Gastrocnemius medialis (tissue), 4 donors: ENCODE measurements around the gene PSMG2. TPM values are rescaled to one million over a fixed set of nuclear protein-coding genes. Genes with fewer than 3 reads are reported as not detected.
"Not testable (repeated sequence)": the region's sequence is repeated elsewhere in the genome, so short reads cannot be mapped to it uniquely, and the experiment has no call there.

ENCODE experiments used
- ATAC-seq, 2 donors: fragments of 150-250 bp; one replicate each; pipeline ENCODE4 v1.9.1; 2016
- DNase-seq, 2 donors: peaks; one replicate each; pipeline ENCODE4 v3.0.0-alpha.2; 2019
- H3K27ac ChIP-seq, 4 donors: fragments of 200-600 bp; sonication (generic); 1 replicate in 1 of 4; 2 replicates in 3 of 4; pipeline ENCODE4 v1.5.1; 2016 to 2018; ENCODE audit warnings: mild to moderate bottlenecking in 2 of 4, moderate library complexity in 1 of 4
- H3K27me3 ChIP-seq, 3 donors: fragments of 200-600 bp; sonication (generic) in 2 of 3; 1 replicate in 1 of 3; 2 replicates in 2 of 3; pipeline versions ENCODE4 v1.5.1 to v1.6.0; 2016 to 2019; ENCODE audit warnings: mild to moderate bottlenecking in 1 of 3, moderate library complexity in 1 of 3
- H3K36me3 ChIP-seq, 2 donors: fragments of 200-600 bp; sonication (generic) in 1 of 2; one replicate each; pipeline ENCODE4 v1.5.1; 2017 to 2018
- H3K4me1 ChIP-seq, 2 donors: fragments of 200-600 bp; sonication (generic) in 1 of 2; one replicate each; pipeline ENCODE4 v1.5.1; 2016 to 2017; ENCODE audit warnings: mild to moderate bottlenecking in 2 of 2
- H3K4me3 ChIP-seq, 4 donors: fragments of 200-600 bp; sonication (generic) in 3 of 4; 1 replicate in 1 of 4; 2 replicates in 3 of 4; pipeline ENCODE4 v1.5.1; 2016 to 2019; ENCODE audit warnings: mild to moderate bottlenecking in 2 of 4
- H3K9me3 ChIP-seq, 3 donors: fragments of 200-600 bp; sonication (generic) in 2 of 3; 1 replicate in 1 of 3; 2 replicates in 2 of 3; pipeline ENCODE4 v1.5.1; 2016 to 2019
- CTCF ChIP-seq, 5 experiments: fragments of 450-650 bp in 3 of 5; fragments of 200-600 bp in 2 of 5; sonication (generic) in 2 of 5; IDR thresholded peaks in 4 of 5; conservative IDR thresholded peaks in 1 of 5; 1 replicate in 4 of 5; 2 replicates in 1 of 5; pipeline ENCODE4 v1.5.1; 2016 to 2019; ENCODE audit warnings: antibody characterized with exemption in 5 of 5, mild to moderate bottlenecking in 3 of 5, moderate library complexity in 3 of 5
- POLR2A ChIP-seq, 2 donors: fragments of 450-650 bp; IDR thresholded peaks; one replicate each; pipeline ENCODE4 v1.6.1; 2017; ENCODE audit warnings: antibody characterized with exemption in 2 of 2, mild to moderate bottlenecking in 2 of 2, moderate library complexity in 2 of 2
- in situ Hi-C, 4 donors: fragments of 200-750 bp; cut with MboI; loops; one replicate each; pipeline versions ENCODE4 v1.15.0 to v1.8.0; 2017; ENCODE audit warnings: low sequenced_read_pairs in 4 of 4
- intact Hi-C: fragments of 100-400 bp; cut with DNase I; formaldehyde crosslinking; loops from one replicate; pipeline ENCODE4 v1.15.1; 2023; ENCODE audit warnings: low total_unique reads
- total RNA-seq, 4 donors: library from RNA; depleted of rRNA; stranded (reverse); fragments of >200 nt; gene quantifications; one replicate each; pipeline versions ENCODE4 v1.1.0 to v1.2.3, GENCODE V29; 2016

PSMG2 gene
- total RNA-seq, 4 donors from 2014 or later: 49.6 to 94.2 (median 63.4) TPM

- TF ChIP-seq CTCF (IDR thresholded peaks at IDR 0.05 in 4 of 5, conservative IDR thresholded peaks at IDR 0.05 in 1 of 5) (no peak), POLR2A (IDR thresholded peaks at IDR 0.05) (no peak)
- DNase-seq: no peak
Measured at GRCh38 chr18:12751503-12751884, 48.7 kb downstream of the PSMG2 start.

GRCh38 chr18:12751891-12752290, 49.0 kb downstream of the PSMG2 start:
- intact Hi-C loops (no loop called here), in situ Hi-C loops (no loop called here)
- H3K4me1 ChIP-seq: no peaks in the 10 kb centered on the region
- no peaks in the 10 kb centered on the region for H3K36me3 ChIP-seq
- H3K9me3 ChIP-seq: no peaks in the 10 kb centered on the region
- H3K27ac ChIP-seq: no peak overlapping the region
- DNase-seq: no peak
- TF ChIP-seq POLR2A (IDR thresholded peaks at IDR 0.05) (no peak), CTCF (IDR thresholded peaks at IDR 0.05 in 4 of 5, conservative IDR thresholded peaks at IDR 0.05 in 1 of 5) (no peak)
- no peak overlapping the region for H3K4me3 ChIP-seq
- H3K27me3 ChIP-seq: no peaks in the 10 kb centered on the region
- ATAC-seq: no peak

More at GRCh38 chr18:12751503-12751884, 48.7 kb downstream of the PSMG2 start:
- no peak for ATAC-seq
- Histone ChIP-seq H3K4me1 (no peaks in the 10 kb centered on the region), H3K27me3 (no peaks in the 10 kb centered on the region), H3K36me3 (no peaks in the 10 kb centered on the region), H3K9me3 (no peaks in the 10 kb centered on the region), H3K4me3 (no peak overlapping the region), H3K27ac (no peak overlapping the region)
- intact Hi-C loops: no loop called here
- in situ Hi-C loops: no loop called here

DNA sequence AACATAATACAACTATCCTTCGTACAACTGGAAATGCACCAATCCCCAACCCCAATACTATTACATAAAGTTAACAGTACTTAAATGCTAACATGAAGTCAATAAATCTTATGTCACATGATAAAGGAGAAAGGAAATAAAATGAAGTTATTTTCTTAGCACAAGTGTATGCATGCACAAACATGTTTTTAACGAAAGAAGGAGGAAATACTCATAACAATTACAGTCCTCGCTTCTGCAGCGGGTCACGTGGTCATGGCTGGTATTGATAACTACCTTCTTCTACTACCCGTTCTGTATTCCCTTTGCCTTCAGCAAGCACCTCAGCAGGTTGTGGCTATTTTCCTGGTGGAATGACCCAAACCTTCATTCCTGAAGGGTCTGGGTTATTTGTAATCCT, 51.7 kb downstream of the PSMG2 start:
- ATAC-seq: no peak
- no peak for DNase-seq
- no peaks in the 10 kb centered on the region for H3K4me1 ChIP-seq
- H3K27me3 ChIP-seq: no peaks in the 10 kb centered on the region
- no peak for TF ChIP-seq CTCF (IDR thresholded peaks at IDR 0.05 in 4 of 5, conservative IDR thresholded peaks at IDR 0.05 in 1 of 5)
- TF ChIP-seq POLR2A (IDR thresholded peaks at IDR 0.05): no peak
- no peak overlapping the region for H3K4me3 ChIP-seq
- intact Hi-C loops (no loop called here), in situ Hi-C loops (no loop called here)
- no peaks in the 10 kb centered on the region for H3K36me3 ChIP-seq
- no peak overlapping the region for H3K27ac ChIP-seq
- H3K9me3 ChIP-seq: no peaks in the 10 kb centered on the region

GRCh38 chr18:12755606-12756005, 52.8 kb downstream of the PSMG2 start:
- H3K27ac ChIP-seq, H3K4me1 ChIP-seq, H3K4me3 ChIP-seq, intact Hi-C loops, ATAC-seq, H3K27me3 ChIP-seq, DNase-seq, H3K36me3 ChIP-seq, H3K9me3 ChIP-seq, in situ Hi-C loops: not testable (repeated sequence)

DNA sequence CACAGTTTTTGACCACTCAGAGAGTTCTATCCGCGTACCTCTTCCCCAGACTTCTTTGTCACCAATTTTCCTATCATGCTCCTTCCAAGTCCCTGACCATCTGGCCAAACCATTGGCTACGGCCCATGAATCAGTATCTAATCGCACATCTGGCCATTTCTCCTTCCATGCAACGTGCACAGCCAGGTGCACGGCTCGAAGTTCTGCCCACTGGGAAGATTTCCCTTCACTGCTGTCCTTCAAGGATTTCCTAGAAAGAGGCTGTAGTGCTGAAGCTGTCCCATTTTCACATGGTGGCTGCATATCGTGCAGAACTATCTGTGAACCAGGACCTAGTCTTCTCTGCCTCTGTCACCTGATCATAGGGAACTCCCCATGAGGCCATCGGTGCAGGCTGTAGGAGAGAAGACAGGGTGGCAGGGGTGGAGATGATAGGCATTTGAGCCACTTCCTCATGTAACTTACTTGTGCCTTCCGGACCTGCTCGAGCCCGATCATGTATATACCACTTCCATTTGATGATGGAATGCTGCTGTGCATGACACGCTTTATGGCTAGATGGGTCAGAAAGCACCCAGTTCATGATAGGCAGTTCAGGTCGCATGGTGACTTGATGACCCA, 53.9 kb downstream of the PSMG2 start:
- H3K4me3 ChIP-seq, in situ Hi-C loops, intact Hi-C loops, H3K27me3 ChIP-seq, H3K4me1 ChIP-seq, H3K9me3 ChIP-seq, ATAC-seq, DNase-seq, H3K36me3 ChIP-seq, H3K27ac ChIP-seq: not testable (repeated sequence)

DNA sequence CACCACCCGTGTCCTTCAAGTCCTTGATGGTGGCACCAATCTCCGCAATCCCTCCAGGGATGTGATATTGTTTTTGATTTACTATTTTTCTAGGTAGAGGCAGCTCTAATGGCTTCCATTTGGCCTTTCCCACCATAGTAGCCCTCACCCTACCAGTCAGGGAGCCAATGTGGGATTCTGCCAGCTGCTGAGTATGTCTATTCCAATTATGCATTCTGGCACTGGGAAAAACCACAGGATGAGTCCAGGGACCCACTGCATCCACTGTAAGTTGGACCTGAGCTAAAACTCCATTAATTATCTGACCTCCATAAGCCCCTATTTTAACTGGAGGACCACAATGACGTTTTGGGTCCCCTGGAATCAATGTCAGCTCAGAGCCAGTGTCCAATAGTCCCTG, 55.7 kb downstream of the PSMG2 start:
- DNase-seq, ATAC-seq, H3K27ac ChIP-seq, H3K36me3 ChIP-seq, H3K4me1 ChIP-seq, intact Hi-C loops, H3K27me3 ChIP-seq, H3K9me3 ChIP-seq, in situ Hi-C loops, H3K4me3 ChIP-seq: not testable (repeated sequence)
